ENCODE data around the gene ACOT11. TPM values are rescaled to one million over a fixed set of nuclear protein-coding genes. Genes with fewer than 3 reads are reported as not detected.

The ACOT11 gene
- total and polyA plus RNA-seq, 10 of the 15 experiments (the other 5 are each of a cell fraction or from before 2014, with no cell fraction given): 0.04 to 0.85 (median 0.39) TPM; not detected in 1

GRCh38 chr1:54588377-54588776 lies 40.3 kb downstream of the ACOT11 start (continued):
- TF ChIP-seq, protein P1, sequence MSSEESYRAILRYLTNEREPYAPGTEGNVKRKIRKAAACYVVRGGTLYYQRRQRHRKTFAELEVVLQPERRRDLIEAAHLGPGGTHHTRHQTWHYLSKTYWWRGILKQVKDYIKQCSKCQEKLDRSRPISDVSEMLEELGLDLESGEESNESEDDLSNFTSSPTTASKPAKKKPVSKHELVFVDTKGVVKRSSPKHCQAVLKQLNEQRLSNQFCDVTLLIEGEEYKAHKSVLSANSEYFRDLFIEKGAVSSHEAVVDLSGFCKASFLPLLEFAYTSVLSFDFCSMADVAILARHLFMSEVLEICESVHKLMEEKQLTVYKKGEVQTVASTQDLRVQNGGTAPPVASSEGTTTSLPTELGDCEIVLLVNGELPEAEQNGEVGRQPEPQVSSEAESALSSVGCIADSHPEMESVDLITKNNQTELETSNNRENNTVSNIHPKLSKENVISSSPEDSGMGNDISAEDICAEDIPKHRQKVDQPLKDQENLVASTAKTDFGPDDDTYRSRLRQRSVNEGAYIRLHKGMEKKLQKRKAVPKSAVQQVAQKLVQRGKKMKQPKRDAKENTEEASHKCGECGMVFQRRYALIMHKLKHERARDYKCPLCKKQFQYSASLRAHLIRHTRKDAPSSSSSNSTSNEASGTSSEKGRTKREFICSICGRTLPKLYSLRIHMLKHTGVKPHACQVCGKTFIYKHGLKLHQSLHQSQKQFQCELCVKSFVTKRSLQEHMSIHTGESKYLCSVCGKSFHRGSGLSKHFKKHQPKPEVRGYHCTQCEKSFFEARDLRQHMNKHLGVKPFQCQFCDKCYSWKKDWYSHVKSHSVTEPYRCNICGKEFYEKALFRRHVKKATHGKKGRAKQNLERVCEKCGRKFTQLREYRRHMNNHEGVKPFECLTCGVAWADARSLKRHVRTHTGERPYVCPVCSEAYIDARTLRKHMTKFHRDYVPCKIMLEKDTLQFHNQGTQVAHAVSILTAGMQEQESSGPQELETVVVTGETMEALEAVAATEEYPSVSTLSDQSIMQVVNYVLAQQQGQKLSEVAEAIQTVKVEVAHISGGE (CRISPR knock-in tag; IDR thresholded peaks at IDR 0.05): no peak

DNA sequence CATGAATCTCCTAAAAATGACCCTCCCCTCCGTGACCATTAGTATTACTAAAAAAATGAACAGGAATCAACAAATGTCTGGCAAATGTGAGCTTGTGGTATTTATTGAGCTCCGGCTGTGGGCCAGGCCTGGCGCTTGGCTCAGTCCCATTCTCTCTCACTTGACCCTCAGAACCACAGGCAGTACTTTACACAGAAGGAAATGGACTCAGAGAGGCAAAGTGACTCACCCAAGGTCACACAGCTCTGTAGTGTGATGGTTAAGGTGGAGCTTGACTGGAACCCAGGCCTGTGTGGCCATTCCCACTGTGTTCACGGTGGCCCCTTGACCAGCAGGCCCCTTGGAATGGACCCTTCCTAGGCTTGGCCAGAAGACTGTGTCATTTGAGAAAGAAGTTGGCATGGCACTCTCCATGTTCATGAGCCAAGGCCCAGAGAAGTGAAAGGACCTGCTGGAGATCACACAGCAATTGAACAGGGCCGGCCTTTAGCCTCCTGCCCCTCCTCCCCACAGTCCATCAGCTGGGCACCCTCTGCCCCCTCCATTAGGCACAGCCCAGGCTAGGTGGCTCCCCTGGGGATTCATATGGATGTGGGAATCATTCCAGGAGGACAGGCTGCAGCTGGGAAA lies 43.2 kb downstream of the ACOT11 start:
- RAD21 ChIA-PET (ENCODE audit: unreplicated experiment): no interaction called here
- no peak for TF ChIP-seq JUND (IDR thresholded peaks at IDR 0.05; ENCODE audit: low read depth, low read length)
- TF ChIP-seq, protein P2, sequence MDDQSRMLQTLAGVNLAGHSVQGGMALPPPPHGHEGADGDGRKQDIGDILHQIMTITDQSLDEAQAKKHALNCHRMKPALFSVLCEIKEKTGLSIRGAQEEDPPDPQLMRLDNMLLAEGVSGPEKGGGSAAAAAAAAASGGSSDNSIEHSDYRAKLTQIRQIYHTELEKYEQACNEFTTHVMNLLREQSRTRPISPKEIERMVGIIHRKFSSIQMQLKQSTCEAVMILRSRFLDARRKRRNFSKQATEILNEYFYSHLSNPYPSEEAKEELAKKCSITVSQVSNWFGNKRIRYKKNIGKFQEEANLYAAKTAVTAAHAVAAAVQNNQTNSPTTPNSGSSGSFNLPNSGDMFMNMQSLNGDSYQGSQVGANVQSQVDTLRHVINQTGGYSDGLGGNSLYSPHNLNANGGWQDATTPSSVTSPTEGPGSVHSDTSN (IDR thresholded peaks at IDR 0.05; ENCODE audit: insufficient replicate concordance, low read depth, low read length): no peak
- TF ChIP-seq NKRF (conservative IDR thresholded peaks at IDR 0.05): no peak
- TF ChIP-seq NR2F1 (conservative IDR thresholded peaks at IDR 0.05): no peak
- TF ChIP-seq HCFC1 (IDR thresholded peaks at IDR 0.05; ENCODE audit: low read length): no peak
- TF ChIP-seq SP1 (IDR thresholded peaks at IDR 0.05; ENCODE audit: low read depth, low read length): no peak
- TF ChIP-seq SIX5 (IDR thresholded peaks at IDR 0.05; ENCODE audit: low read depth, low read length, severe bottlenecking): no peak
- no peak for TF ChIP-seq IRF5 (IDR thresholded peaks at IDR 0.05; ENCODE audit: borderline replicate concordance)
- no peak for TF ChIP-seq E4F1 (IDR thresholded peaks at IDR 0.05; ENCODE audit: borderline replicate concordance, partially characterized antibody)
- TF ChIP-seq BMI1 (IDR thresholded peaks at IDR 0.05; ENCODE audit: borderline replicate concordance): no peak

More for the DNA sequence above, 43.2 kb downstream of the ACOT11 start:
- POLR2A ChIA-PET: no interaction called here
- intact Hi-C loops (cut with micrococcal nuclease; ENCODE audit: unreplicated experiment) (no loop called here), in situ Hi-C loops (cut with MboI) (no loop called here)
- Histone ChIP-seq H3K27me3 (replicated peaks in 1 of 2; ENCODE audit: control insufficient read depth in 2 of 2, insufficient read depth in 2 of 2, low read length in 1 of 2) (no peaks in the 10 kb centered on the region), H3K9me3 (replicated peaks; ENCODE audit: control insufficient read depth, insufficient read depth, low read length) (no peaks in the 10 kb centered on the region), H3K27ac (ENCODE audit: control insufficient read depth, insufficient read depth) (no peak overlapping the region), H3K4me1 (ENCODE audit: control insufficient read depth, insufficient read depth, low read length) (no peaks in the 10 kb centered on the region), H4K20me1 (ENCODE audit: control insufficient read depth, insufficient read depth) (no peaks in the 10 kb centered on the region), H3K36me3 (ENCODE audit: control insufficient read depth in 2 of 2, insufficient read depth in 2 of 2, low read length in 1 of 2) (no peaks in the 10 kb centered on the region), H3K4me3 (no peak overlapping the region), H3K9ac (ENCODE audit: control insufficient read depth, insufficient read depth, low read length) (no peak overlapping the region), H3K79me2 (ENCODE audit: control insufficient read depth, insufficient read depth, low read length) (no peaks in the 10 kb centered on the region), H3K4me2 (ENCODE audit: control insufficient read depth, insufficient read depth) (no peak overlapping the region), H2AFZ (ENCODE audit: control insufficient read depth, low read depth, low read length) (no peak overlapping the region)
- FAIRE-seq (no peak), ATAC-seq (no peak), DNase-seq (ENCODE audit: low read depth, low spot score) (no peak)
- SMC1A ChIA-PET (ENCODE audit: uncharacterized antibody, unreplicated experiment): no interaction called here
- BruUV-seq (replicated peaks): no TSS peak
- 42% methylated on average over 5 of the region's 5 CpGs for WGBS (ENCODE audit: insufficient coverage, insufficient replicate concordance, low lambda C conversion rate, missing lambda C conversion rate)
- CTCF ChIA-PET: interaction anchor here (1.0 kb wide), 1 partner anchor 12 kb away, joined by 3 read pairs; no protein-coding TSS in a partner anchor
